ENCODE data around the gene ARHGAP12.

DNA sequence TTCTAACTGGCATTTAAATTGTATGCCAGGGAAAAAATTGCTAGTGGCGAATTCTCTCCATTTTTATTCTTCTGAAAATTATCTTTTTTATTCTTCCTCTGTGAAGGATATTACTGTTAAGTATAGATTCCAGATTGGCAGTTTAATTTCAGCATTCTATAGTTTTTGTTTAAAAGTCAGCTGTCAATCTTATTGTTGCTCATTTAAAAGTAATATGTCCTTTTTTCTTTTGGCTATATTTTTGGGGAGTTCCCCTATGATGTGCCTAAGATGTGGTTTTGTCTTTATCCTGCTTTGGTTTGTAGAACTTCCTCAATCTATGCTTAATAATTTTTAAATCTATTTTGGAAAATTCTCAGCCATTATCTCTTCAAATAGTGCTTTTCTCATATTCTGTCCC is 135.9 kb downstream of the ARHGAP12 start:
- TF ChIP-seq, protein P1, sequence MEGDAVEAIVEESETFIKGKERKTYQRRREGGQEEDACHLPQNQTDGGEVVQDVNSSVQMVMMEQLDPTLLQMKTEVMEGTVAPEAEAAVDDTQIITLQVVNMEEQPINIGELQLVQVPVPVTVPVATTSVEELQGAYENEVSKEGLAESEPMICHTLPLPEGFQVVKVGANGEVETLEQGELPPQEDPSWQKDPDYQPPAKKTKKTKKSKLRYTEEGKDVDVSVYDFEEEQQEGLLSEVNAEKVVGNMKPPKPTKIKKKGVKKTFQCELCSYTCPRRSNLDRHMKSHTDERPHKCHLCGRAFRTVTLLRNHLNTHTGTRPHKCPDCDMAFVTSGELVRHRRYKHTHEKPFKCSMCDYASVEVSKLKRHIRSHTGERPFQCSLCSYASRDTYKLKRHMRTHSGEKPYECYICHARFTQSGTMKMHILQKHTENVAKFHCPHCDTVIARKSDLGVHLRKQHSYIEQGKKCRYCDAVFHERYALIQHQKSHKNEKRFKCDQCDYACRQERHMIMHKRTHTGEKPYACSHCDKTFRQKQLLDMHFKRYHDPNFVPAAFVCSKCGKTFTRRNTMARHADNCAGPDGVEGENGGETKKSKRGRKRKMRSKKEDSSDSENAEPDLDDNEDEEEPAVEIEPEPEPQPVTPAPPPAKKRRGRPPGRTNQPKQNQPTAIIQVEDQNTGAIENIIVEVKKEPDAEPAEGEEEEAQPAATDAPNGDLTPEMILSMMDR (IDR thresholded peaks at IDR 0.05; ENCODE audit: borderline replicate concordance, extremely low read depth, low read length, poor library complexity, severe bottlenecking), result no peak
- TF ChIP-seq EZH2 (IDR thresholded peaks at IDR 0.05; ENCODE audit: borderline replicate concordance, low read depth, low read length, severe bottlenecking), result no peak

Measured in DND-41 (cell line).